Gastrocnemius medialis (tissue), 4 donors: ENCODE data around the gene TXNDC12.

Source experiments
- POLR2A ChIP-seq, 2 donors: fragments of 450-650 bp; IDR thresholded peaks; one replicate each; pipeline ENCODE4 v1.6.1; 2017; ENCODE audit warnings: antibody characterized with exemption in 2 of 2, mild to moderate bottlenecking in 2 of 2, moderate library complexity in 2 of 2
- TF ChIP-seq, protein P1 (sequence below), 5 experiments: fragments of 450-650 bp in 3 of 5; fragments of 200-600 bp in 2 of 5; sonication (generic) in 2 of 5; IDR thresholded peaks in 4 of 5; conservative IDR thresholded peaks in 1 of 5; 1 replicate in 4 of 5; 2 replicates in 1 of 5; pipeline ENCODE4 v1.5.1; 2016 to 2019; ENCODE audit warnings: antibody characterized with exemption in 5 of 5, mild to moderate bottlenecking in 3 of 5, moderate library complexity in 3 of 5

DNA sequence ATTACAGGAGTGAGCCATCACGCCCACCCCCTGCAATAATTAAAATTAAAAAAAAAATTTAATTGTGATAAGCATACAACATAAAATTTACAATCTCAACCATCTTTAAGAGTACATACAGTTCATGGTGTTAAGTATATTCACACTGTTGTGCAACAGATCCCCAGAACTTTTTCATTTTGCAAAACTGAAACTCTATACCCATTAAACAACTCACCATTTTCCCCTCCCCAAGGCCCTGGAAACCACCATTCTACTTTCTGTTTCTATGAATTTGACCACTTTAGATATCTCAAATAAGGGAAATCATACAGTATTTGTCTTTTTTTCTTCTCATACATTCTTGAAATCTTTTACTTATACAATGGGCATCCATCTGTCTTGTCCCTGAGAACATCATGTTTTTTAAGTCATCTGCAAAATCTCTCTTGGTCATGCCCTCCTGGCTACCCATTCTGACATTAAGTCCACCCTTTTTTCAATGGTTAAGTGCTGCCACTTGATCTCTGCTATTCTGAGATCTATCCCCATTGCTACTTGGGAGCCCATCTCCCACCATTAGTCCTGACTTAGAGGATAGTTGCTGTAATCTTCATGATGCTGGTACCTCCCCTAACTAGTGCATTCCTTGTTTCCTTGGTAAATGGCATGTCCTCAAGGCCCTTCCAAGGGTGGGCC lies 47.5 kb upstream of the TXNDC12 start:
- TF ChIP-seq POLR2A (IDR thresholded peaks at IDR 0.05): no peak
- TF ChIP-seq, protein P1, sequence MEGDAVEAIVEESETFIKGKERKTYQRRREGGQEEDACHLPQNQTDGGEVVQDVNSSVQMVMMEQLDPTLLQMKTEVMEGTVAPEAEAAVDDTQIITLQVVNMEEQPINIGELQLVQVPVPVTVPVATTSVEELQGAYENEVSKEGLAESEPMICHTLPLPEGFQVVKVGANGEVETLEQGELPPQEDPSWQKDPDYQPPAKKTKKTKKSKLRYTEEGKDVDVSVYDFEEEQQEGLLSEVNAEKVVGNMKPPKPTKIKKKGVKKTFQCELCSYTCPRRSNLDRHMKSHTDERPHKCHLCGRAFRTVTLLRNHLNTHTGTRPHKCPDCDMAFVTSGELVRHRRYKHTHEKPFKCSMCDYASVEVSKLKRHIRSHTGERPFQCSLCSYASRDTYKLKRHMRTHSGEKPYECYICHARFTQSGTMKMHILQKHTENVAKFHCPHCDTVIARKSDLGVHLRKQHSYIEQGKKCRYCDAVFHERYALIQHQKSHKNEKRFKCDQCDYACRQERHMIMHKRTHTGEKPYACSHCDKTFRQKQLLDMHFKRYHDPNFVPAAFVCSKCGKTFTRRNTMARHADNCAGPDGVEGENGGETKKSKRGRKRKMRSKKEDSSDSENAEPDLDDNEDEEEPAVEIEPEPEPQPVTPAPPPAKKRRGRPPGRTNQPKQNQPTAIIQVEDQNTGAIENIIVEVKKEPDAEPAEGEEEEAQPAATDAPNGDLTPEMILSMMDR (IDR thresholded peaks at IDR 0.05 in 4 of 5, conservative IDR thresholded peaks at IDR 0.05 in 1 of 5): no peak
